WTC11 (cell line): ENCODE results near the gene TRAFD1. TPM values are rescaled to one million over a fixed set of nuclear protein-coding genes. Genes with fewer than 3 reads are reported as not detected.

Source experiments
- ATAC-seq: fragments of 200-7000 bp; cut with Tn5 transposase; 2 replicates; pipeline ENCODE4 v1.10.0; 2021; ENCODE audit warnings: mild to moderate bottlenecking, moderate library complexity
- CTCF ChIA-PET: fragments of 300-600 bp; sonication (Branson Sonifier 250); formaldehyde crosslinking; loops from one replicate; lab custom pipeline; 2021; ENCODE audit warnings: antibody characterized with exemption; lab: Charles Lee
- POLR2A ChIA-PET: fragments of 350-600 bp; sonication (Branson Sonifier 250); formaldehyde crosslinking; loops from one replicate; lab custom pipeline; 2021; ENCODE audit warnings: antibody characterized with exemption; lab: Charles Lee
- DNase-seq: peaks from one replicate; pipeline ENCODE4 v3.0.0; 2021; ENCODE audit warnings: low spot score
- H3K27ac Mint-ChIP-seq: 2 replicates; pipeline ENCODE4 v1.8.0; 2021; ENCODE audit warnings: mixed read lengths
- H3K27me3 Mint-ChIP-seq: 2 replicates; pipeline ENCODE4 v1.8.0; 2021; ENCODE audit warnings: low read depth, mild to moderate bottlenecking, moderate library complexity, mixed read lengths
- H3K36me3 Mint-ChIP-seq: 2 replicates; pipeline ENCODE4 v1.8.0; 2021; ENCODE audit warnings: mixed read lengths
- H3K4me1 Mint-ChIP-seq: 2 replicates; pipeline ENCODE4 v1.8.0; 2022; ENCODE audit warnings: mixed read lengths
- H3K4me3 Mint-ChIP-seq: 2 replicates; pipeline ENCODE4 v1.8.0; 2021; ENCODE audit warnings: mild to moderate bottlenecking, moderate library complexity, mixed read lengths
- H3K9me3 Mint-ChIP-seq: 2 replicates; pipeline ENCODE4 v1.8.0; 2021; ENCODE audit warnings: mixed read lengths
- CREM ChIP-seq: sonication (generic); formaldehyde crosslinking; IDR thresholded peaks from 2 replicates; pipeline ENCODE4 v1.8.1; 2022; ENCODE audit warnings: mild to moderate bottlenecking, missing genetic modification reagents, moderate library complexity
- EMX1 ChIP-seq: fragments of 250-450 bp; sonication (Bioruptor Pico); IDR thresholded peaks from 2 replicates; pipeline ENCODE4 v1.8.0; 2021; ENCODE audit warnings: mild to moderate bottlenecking
- ESRRA ChIP-seq: sonication (generic); formaldehyde crosslinking; IDR thresholded peaks from 2 replicates; pipeline ENCODE4 v1.8.1; 2022; ENCODE audit warnings: mild to moderate bottlenecking, missing genetic modification reagents, borderline replicate concordance
- ETV6 ChIP-seq: sonication (generic); formaldehyde crosslinking; IDR thresholded peaks from 2 replicates; pipeline ENCODE4 v1.8.1; 2022; ENCODE audit warnings: mild to moderate bottlenecking, missing genetic modification reagents
- FOXK1 ChIP-seq: sonication (generic); formaldehyde crosslinking; IDR thresholded peaks from 2 replicates; pipeline ENCODE4 v1.8.0; 2022; ENCODE audit warnings: mild to moderate bottlenecking, moderate library complexity, missing genetic modification reagents
- NFATC4 ChIP-seq: fragments of 250-450 bp; sonication (Bioruptor Pico); IDR thresholded peaks from 2 replicates; pipeline ENCODE4 v1.9.0; 2021; ENCODE audit warnings: mild to moderate bottlenecking
- RORB ChIP-seq: fragments of 250-450 bp; sonication (Bioruptor Pico); IDR thresholded peaks from 2 replicates; pipeline ENCODE4 v1.9.0; 2021; ENCODE audit warnings: mild to moderate bottlenecking
- SMAD3 ChIP-seq: sonication (generic); formaldehyde crosslinking; IDR thresholded peaks from 2 replicates; pipeline ENCODE4 v1.8.0; 2022; ENCODE audit warnings: missing genetic modification reagents, mild to moderate bottlenecking, borderline replicate concordance
- TEAD4 ChIP-seq: sonication (generic); formaldehyde crosslinking; IDR thresholded peaks from 2 replicates; pipeline ENCODE4 v1.8.0; 2022; ENCODE audit warnings: mild to moderate bottlenecking, missing genetic modification reagents
- ZBTB21 ChIP-seq: sonication (generic); formaldehyde crosslinking; IDR thresholded peaks from 2 replicates; pipeline ENCODE4 v1.8.1; 2023; ENCODE audit warnings: mild to moderate bottlenecking, missing genetic modification reagents, borderline replicate concordance
- ZNF219 ChIP-seq: sonication (generic); formaldehyde crosslinking; IDR thresholded peaks from 2 replicates; pipeline ENCODE4 v1.8.0; 2023; ENCODE audit warnings: missing genetic modification reagents, mild to moderate bottlenecking, borderline replicate concordance
- ZNF263 ChIP-seq: sonication (generic); formaldehyde crosslinking; IDR thresholded peaks from 2 replicates; pipeline ENCODE4 v1.8.1; 2022; ENCODE audit warnings: low read depth, mild to moderate bottlenecking, moderate library complexity, missing genetic modification reagents
- ZNF416 ChIP-seq: fragments of 250-450 bp; sonication (Bioruptor Pico); IDR thresholded peaks from 2 replicates; pipeline ENCODE4 v1.9.0; 2021; ENCODE audit warnings: mild to moderate bottlenecking, inconsistent platforms
- ZNF423 ChIP-seq: fragments of 250-450 bp; sonication (Bioruptor Pico); IDR thresholded peaks from 2 replicates; pipeline ENCODE4 v2.1.2; 2022; ENCODE audit warnings: mild to moderate bottlenecking, moderate library complexity
- total RNA-seq: library from RNA; stranded (reverse); gene quantifications from 3 replicates; pipeline ENCODE4 v1.2.3, GENCODE V29; 2021
- TF ChIP-seq, protein P1 (sequence below): sonication (generic); formaldehyde crosslinking; IDR thresholded peaks from 2 replicates; pipeline ENCODE4 v1.8.1; 2022; ENCODE audit warnings: low read depth, mild to moderate bottlenecking, moderate library complexity, missing genetic modification reagents, borderline replicate concordance
- TF ChIP-seq, protein P2 (sequence below): fragments of 250-450 bp; sonication (Bioruptor Pico); IDR thresholded peaks from 2 replicates; pipeline ENCODE4 v2.1.2; 2022; ENCODE audit warnings: mild to moderate bottlenecking, moderate library complexity
- TF ChIP-seq, protein P3 (sequence below): fragments of 250-450 bp; sonication (Bioruptor Pico); IDR thresholded peaks from 2 replicates; pipeline ENCODE4 v1.9.0; 2021; ENCODE audit warnings: moderate library complexity, mild to moderate bottlenecking, inconsistent platforms, borderline replicate concordance
- TF ChIP-seq, protein P4 (sequence below): sonication (generic); formaldehyde crosslinking; IDR thresholded peaks from 2 replicates; pipeline ENCODE4 v1.8.0; 2022; ENCODE audit warnings: mild to moderate bottlenecking, missing genetic modification reagents
- TF ChIP-seq, protein P5 (sequence below): fragments of 250-450 bp; sonication (Bioruptor Pico); IDR thresholded peaks from 2 replicates; pipeline ENCODE4 v1.9.0; 2021; ENCODE audit warnings: mild to moderate bottlenecking
- TF ChIP-seq, protein P6 (sequence below): fragments of 250-450 bp; sonication (Bioruptor Pico); conservative IDR thresholded peaks from 2 replicates; pipeline ENCODE4 v1.9.0; 2021; ENCODE audit warnings: mild to moderate bottlenecking
- TF ChIP-seq, protein P7 (sequence below): sonication (generic); formaldehyde crosslinking; IDR thresholded peaks from 2 replicates; pipeline ENCODE4 v1.8.1; 2023; ENCODE audit warnings: mild to moderate bottlenecking, missing genetic modification reagents, moderate library complexity
- TF ChIP-seq, protein P8 (sequence below): sonication (generic); formaldehyde crosslinking; conservative IDR thresholded peaks from 2 replicates; pipeline ENCODE4 v1.8.1; 2023; ENCODE audit warnings: mild to moderate bottlenecking, low read depth, missing genetic modification reagents, moderate library complexity
- TF ChIP-seq, protein P9 (sequence below): sonication (generic); formaldehyde crosslinking; IDR thresholded peaks from 2 replicates; pipeline ENCODE4 v1.8.1; 2023; ENCODE audit warnings: mild to moderate bottlenecking, missing genetic modification reagents, moderate library complexity

Gene TRAFD1
- total RNA-seq, 1 experiment from 2014 or later: 25.1 TPM

DNA sequence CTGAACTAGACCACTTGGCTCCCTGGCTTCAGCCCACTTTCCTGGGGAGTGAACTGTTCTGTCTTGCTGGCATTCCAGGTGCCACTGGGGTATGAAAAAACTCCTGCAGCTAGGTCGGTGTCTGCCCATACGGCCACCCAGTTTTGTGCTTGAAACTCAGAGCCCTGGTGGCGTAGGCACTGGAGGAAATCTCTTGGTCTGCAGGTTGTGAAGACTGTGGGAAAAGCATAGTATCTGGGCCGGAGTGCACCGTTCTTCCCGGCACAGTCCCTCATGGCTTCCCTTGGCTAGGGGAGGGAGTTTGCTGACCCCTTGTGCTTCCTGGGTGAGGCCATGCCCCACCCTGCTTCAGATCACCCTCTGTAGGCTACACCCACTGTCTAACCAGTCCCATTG, 33.8 kb downstream of the TRAFD1 start:
- DNase-seq (no peak), ATAC-seq (no peak)
- Mint-ChIP-seq H3K36me3 (peaks cover 57% of the 10 kb centered on the region), H3K27me3 (no peaks in the 10 kb centered on the region), H3K4me1 (no peaks in the 10 kb centered on the region), H3K27ac (no peak overlapping the region), H3K4me3 (no peak overlapping the region), H3K9me3 (peaks cover 28% of the 10 kb centered on the region)
- CTCF ChIA-PET: no interaction called here
- TF ChIP-seq ZNF219 (CRISPR knock-in tag) (no peak), ESRRA (CRISPR knock-in tag) (no peak), ETV6 (CRISPR knock-in tag) (no peak), ZNF416 (CRISPR knock-in tag) (no peak), ZBTB21 (CRISPR knock-in tag) (no peak), FOXK1 (CRISPR knock-in tag) (no peak), EMX1 (no peak), CREM (CRISPR knock-in tag) (no peak), NFATC4 (no peak), SMAD3 (no peak), ZNF263 (CRISPR knock-in tag) (no peak), RORB (CRISPR knock-in tag) (no peak)
- TF ChIP-seq, protein P1, sequence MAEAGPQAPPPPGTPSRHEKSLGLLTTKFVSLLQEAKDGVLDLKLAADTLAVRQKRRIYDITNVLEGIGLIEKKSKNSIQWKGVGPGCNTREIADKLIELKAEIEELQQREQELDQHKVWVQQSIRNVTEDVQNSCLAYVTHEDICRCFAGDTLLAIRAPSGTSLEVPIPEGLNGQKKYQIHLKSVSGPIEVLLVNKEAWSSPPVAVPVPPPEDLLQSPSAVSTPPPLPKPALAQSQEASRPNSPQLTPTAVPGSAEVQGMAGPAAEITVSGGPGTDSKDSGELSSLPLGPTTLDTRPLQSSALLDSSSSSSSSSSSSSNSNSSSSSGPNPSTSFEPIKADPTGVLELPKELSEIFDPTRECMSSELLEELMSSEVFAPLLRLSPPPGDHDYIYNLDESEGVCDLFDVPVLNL (CRISPR knock-in tag): no peak
- TF ChIP-seq, protein P2, sequence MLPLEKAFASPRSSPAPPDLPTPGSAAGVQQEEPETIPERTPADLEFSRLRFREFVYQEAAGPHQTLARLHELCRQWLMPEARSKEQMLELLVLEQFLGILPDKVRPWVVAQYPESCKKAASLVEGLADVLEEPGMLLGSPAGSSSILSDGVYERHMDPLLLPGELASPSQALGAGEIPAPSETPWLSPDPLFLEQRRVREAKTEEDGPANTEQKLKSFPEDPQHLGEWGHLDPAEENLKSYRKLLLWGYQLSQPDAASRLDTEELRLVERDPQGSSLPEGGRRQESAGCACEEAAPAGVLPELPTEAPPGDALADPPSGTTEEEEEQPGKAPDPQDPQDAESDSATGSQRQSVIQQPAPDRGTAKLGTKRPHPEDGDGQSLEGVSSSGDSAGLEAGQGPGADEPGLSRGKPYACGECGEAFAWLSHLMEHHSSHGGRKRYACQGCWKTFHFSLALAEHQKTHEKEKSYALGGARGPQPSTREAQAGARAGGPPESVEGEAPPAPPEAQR (CRISPR knock-in tag): no peak
- TF ChIP-seq, protein P3, sequence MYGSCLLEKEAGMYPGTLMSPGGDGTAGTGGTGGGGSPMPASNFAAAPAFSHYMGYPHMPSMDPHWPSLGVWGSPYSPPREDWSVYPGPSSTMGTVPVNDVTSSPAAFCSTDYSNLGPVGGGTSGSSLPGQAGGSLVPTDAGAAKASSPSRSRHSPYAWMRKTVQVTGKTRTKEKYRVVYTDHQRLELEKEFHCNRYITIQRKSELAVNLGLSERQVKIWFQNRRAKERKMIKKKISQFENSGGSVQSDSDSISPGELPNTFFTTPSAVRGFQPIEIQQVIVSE (CRISPR knock-in tag): no peak
- TF ChIP-seq, protein P4, sequence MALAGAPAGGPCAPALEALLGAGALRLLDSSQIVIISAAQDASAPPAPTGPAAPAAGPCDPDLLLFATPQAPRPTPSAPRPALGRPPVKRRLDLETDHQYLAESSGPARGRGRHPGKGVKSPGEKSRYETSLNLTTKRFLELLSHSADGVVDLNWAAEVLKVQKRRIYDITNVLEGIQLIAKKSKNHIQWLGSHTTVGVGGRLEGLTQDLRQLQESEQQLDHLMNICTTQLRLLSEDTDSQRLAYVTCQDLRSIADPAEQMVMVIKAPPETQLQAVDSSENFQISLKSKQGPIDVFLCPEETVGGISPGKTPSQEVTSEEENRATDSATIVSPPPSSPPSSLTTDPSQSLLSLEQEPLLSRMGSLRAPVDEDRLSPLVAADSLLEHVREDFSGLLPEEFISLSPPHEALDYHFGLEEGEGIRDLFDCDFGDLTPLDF (CRISPR knock-in tag): no peak
- TF ChIP-seq, protein P5, sequence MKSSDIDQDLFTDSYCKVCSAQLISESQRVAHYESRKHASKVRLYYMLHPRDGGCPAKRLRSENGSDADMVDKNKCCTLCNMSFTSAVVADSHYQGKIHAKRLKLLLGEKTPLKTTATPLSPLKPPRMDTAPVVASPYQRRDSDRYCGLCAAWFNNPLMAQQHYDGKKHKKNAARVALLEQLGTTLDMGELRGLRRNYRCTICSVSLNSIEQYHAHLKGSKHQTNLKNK (CRISPR knock-in tag): no peak
- TF ChIP-seq, protein P6, sequence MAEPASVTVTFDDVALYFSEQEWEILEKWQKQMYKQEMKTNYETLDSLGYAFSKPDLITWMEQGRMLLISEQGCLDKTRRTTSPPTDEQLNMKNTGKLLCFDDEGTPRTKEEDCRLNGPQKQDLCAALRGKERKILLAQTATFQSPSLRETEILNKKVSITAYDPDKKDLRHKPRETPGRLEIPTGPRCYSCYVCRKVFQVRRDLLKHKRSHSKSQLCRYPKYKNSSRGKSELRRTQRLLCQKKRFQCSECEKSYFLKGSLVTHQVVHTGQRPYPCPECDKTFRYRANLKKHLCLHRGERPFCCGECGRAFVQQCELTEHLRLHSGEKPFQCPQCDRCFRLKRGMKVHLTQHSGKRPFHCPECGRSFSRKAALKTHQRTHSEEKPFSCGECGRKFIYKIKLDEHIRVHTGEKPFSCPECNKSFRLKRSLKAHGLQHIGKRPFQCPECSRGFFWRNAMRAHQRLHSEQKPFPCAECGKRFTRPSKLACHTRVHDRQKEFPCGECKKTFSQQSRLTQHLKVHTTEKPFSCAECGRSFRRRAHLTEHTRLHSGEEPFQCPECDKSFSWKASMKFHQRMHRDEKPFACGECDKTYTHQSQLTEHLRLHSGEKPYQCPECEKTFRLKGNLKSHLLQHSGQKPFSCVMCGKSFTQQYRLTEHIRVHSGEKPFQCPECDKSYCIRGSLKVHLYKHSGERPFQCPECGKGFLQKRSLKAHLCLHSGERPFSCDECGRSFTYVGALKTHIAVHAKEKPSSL (CRISPR knock-in tag): no peak
- TF ChIP-seq, protein P7, sequence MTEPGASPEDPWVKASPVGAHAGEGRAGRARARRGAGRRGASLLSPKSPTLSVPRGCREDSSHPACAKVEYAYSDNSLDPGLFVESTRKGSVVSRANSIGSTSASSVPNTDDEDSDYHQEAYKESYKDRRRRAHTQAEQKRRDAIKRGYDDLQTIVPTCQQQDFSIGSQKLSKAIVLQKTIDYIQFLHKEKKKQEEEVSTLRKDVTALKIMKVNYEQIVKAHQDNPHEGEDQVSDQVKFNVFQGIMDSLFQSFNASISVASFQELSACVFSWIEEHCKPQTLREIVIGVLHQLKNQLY (CRISPR knock-in tag): no peak
- POLR2A ChIA-PET: no interaction called here

DNA sequence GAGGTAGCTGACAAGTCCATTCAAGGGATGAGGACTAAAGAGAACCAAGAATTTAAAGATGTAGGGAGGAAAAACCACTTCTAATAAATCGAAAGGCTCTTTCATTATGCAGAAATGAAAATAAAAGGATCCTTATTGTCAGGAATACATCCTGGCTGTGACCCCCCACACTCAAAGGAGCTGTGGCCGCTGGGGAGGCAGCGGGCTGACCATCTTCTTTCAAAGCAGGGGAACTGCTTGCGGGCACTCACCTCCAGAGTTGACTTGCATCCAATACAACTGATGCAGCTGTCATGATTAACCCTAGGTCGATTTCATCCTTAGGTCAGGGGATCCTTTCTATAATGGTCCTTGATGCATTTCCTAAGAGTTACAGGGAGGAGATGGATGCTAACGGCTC, 35.3 kb downstream of the TRAFD1 start:
- H3K4me1 Mint-ChIP-seq: no peaks in the 10 kb centered on the region
- no peak overlapping the region for H3K27ac Mint-ChIP-seq
- ATAC-seq (no peak), DNase-seq (no peak)
- H3K36me3 Mint-ChIP-seq: peaks cover 53% of the 10 kb centered on the region
- POLR2A ChIA-PET: no interaction called here
- H3K27me3 Mint-ChIP-seq: no peaks in the 10 kb centered on the region
- no peak overlapping the region for H3K4me3 Mint-ChIP-seq
- H3K9me3 Mint-ChIP-seq: peaks cover 27% of the 10 kb centered on the region
- CTCF ChIA-PET: no interaction called here
- TF ChIP-seq, protein P8, sequence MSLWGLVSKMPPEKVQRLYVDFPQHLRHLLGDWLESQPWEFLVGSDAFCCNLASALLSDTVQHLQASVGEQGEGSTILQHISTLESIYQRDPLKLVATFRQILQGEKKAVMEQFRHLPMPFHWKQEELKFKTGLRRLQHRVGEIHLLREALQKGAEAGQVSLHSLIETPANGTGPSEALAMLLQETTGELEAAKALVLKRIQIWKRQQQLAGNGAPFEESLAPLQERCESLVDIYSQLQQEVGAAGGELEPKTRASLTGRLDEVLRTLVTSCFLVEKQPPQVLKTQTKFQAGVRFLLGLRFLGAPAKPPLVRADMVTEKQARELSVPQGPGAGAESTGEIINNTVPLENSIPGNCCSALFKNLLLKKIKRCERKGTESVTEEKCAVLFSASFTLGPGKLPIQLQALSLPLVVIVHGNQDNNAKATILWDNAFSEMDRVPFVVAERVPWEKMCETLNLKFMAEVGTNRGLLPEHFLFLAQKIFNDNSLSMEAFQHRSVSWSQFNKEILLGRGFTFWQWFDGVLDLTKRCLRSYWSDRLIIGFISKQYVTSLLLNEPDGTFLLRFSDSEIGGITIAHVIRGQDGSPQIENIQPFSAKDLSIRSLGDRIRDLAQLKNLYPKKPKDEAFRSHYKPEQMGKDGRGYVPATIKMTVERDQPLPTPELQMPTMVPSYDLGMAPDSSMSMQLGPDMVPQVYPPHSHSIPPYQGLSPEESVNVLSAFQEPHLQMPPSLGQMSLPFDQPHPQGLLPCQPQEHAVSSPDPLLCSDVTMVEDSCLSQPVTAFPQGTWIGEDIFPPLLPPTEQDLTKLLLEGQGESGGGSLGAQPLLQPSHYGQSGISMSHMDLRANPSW (CRISPR knock-in tag): no peak
- TF ChIP-seq, protein P9, sequence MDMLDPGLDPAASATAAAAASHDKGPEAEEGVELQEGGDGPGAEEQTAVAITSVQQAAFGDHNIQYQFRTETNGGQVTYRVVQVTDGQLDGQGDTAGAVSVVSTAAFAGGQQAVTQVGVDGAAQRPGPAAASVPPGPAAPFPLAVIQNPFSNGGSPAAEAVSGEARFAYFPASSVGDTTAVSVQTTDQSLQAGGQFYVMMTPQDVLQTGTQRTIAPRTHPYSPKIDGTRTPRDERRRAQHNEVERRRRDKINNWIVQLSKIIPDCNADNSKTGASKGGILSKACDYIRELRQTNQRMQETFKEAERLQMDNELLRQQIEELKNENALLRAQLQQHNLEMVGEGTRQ: no peak
- TF ChIP-seq TEAD4 (no peak), ZNF423 (CRISPR knock-in tag) (no peak), ZNF263 (CRISPR knock-in tag) (no peak), ZNF416 (CRISPR knock-in tag) (no peak)
